Pancreas (tissue), 10 donors: ENCODE measurements around the gene PAXIP1. TPM values are rescaled to one million over a fixed set of nuclear protein-coding genes. Genes with fewer than 3 reads are reported as not detected.

ENCODE experiments used
- ATAC-seq, 4 donors: fragments of 200-7000 bp; cut with Tn5 transposase; one replicate each; pipeline versions ENCODE4 v1.8.0 to v1.9.1; 2020; ENCODE audit warnings: mild to moderate bottlenecking in 4 of 4, moderate library complexity in 4 of 4
- DNase-seq, 6 donors: peaks; one replicate each; pipeline ENCODE4 v3.0.0-alpha.2; 2020
- FAIRE-seq: peaks from 2 replicates; lab custom pipeline; 2012; peaks lifted over from hg19 to GRCh38; lab: Jason Lieb, UNC
- H3K27ac ChIP-seq, 4 donors: fragments of 200-600 bp; sonication (generic); 1 replicate in 3 of 4; 2 replicates in 1 of 4; pipeline versions ENCODE4 v1.5.0 to v1.8.0; 2020
- H3K27me3 ChIP-seq, 4 donors: fragments of 200-600 bp; one replicate each; pipeline ENCODE4 v1.8.0; 2021
- H3K36me3 ChIP-seq, 3 donors: fragments of 200-600 bp; sonication (generic) in 1 of 3; one replicate each; pipeline versions ENCODE4 v1.5.0 to v1.8.0; 2020 to 2021
- H3K4me1 ChIP-seq, 3 donors: fragments of 200-600 bp; one replicate each; pipeline ENCODE4 v1.8.0; 2021
- H3K4me3 ChIP-seq, 4 donors: fragments of 200-600 bp; sonication (generic) in 2 of 4; one replicate each; pipeline versions ENCODE4 v1.5.0 to v1.8.0; 2020 to 2021
- H3K9me3 ChIP-seq, 4 donors: fragments of 200-600 bp; one replicate each; pipeline ENCODE4 v1.8.0; 2021
- CTCF ChIP-seq, 4 donors: fragments of 200-600 bp; sonication (generic) in 3 of 4; IDR thresholded peaks; one replicate each; pipeline versions ENCODE4 v1.5.0 to v1.8.0; 2021; ENCODE audit warnings: antibody characterized with exemption in 4 of 4
- WGBS, 2 donors: extraction: QIAGEN DNeasy Blood & Tissue Kit; methylation state at CpG; one replicate each; pipeline ENCODE4 v1.1.7; 2013; 5-methylcytosine and 5-hydroxymethylcytosine counted together
- intact Hi-C, 3 donors: fragments of 100-400 bp; cut with DNase I; formaldehyde crosslinking; loops; one replicate each; pipeline versions ENCODE4 v1.11.1 to v1.14.2; 2022
- polyA plus RNA-seq, 2 donors: library from polyadenylated mRNA; stranded (reverse); fragments of 200-250 nt; gene quantifications; one replicate each; pipeline ENCODE4 v1.2.3, GENCODE V29; 2013
- total RNA-seq, 6 donors: library from RNA; stranded (reverse); fragmentation: NEBNext Ultra II Directional in 4 of 6; extraction: Animal tissue kit (Norgen Biotek cat#: 25700) in 4 of 6; gene quantifications; one replicate each; pipeline versions ENCODE4 v1.2.1 to v1.2.4, GENCODE V29; 2021 to 2023
- donor health status: healthy with polysubstance abuse.
- donor health status: DM: no; HTN: no; CAD: no; lungs with moderate emphysema.
- donor health status: DM: no; HTN: no; CAD: no.
- donor health status: control.
- donor health status: control.
- donor health status: Bipolar disorder and iron deficiency.
- donor health status: DM: yes; HTN: yes; CAD: no.
- donor health status: DM: no; HTN: no; CAD: no.
- donor health status: DM: no; HTN: no; CAD: no.
- donor health status: DM: yes; HTN: yes; CAD: no.

The PAXIP1 gene
- total and polyA plus RNA-seq, 8 donors = 3.2 to 6.2 (median 4.5) TPM

GRCh38 chr7:155003376-155004214 lies 671 bp upstream of the PAXIP1 start:
- Histone ChIP-seq H3K27ac (peak overlapping the region; percentile 86 to 95 (median 92)), H3K9me3 (no peaks in the 10 kb centered on the region), H3K27me3 (no peaks in the 10 kb centered on the region), H3K4me1 (peaks cover 0 to 9% (median 3%) of the 10 kb centered on the region in 3 donors), H3K4me3 (peak overlapping the region; percentile 93 to 99 (median 96)), H3K36me3 (peaks cover 0 to 10% (median 4%) of the 10 kb centered on the region in 3 donors)
- ATAC-seq (peak; percentile 95 to 98 (median 96)), FAIRE-seq (no peak), DNase-seq (peak; percentile 78 to 94 (median 85))
- 0 to 1% methylated on average over 62 to 78 of the region's 78 CpGs for WGBS, 2 donors
- intact Hi-C loops = no loop called here
- TF ChIP-seq CTCF (IDR thresholded peaks at IDR 0.05) = no peak

GRCh38 chr7:155002411-155003091 lies 373 bp downstream of the PAXIP1 start:
- Histone ChIP-seq H3K27ac (no peak overlapping the region), H3K36me3 (peaks cover 0 to 18% (median 3%) of the 10 kb centered on the region in 3 donors), H3K4me1 (peaks cover 0 to 9% (median 3%) of the 10 kb centered on the region in 3 donors), H3K27me3 (no peaks in the 10 kb centered on the region), H3K4me3 (peak overlapping the region; percentile 59 to 99 (median 89)), H3K9me3 (no peaks in the 10 kb centered on the region)
- no peak for TF ChIP-seq CTCF (IDR thresholded peaks at IDR 0.05)
- WGBS, 2 donors = 1% methylated on average over 41 to 104 of the region's 104 CpGs
- intact Hi-C loops = no loop called here
- peak in 3 of 4 donors; percentile 25 to 39 (median 28) for ATAC-seq
- peak; percentile 26 to 80 (median 62) for DNase-seq
- FAIRE-seq = no peak

- Histone ChIP-seq H3K36me3 (peaks cover 0 to 18% (median 5%) of the 10 kb centered on the region in 3 donors), H3K27me3 (no peaks in the 10 kb centered on the region), H3K27ac (no peak overlapping the region), H3K4me1 (peaks cover 0 to 9% (median 3%) of the 10 kb centered on the region in 3 donors), H3K4me3 (peak overlapping the region; percentile 59 to 99 (median 89)), H3K9me3 (no peaks in the 10 kb centered on the region)
- intact Hi-C loops = no loop called here
- FAIRE-seq (no peak), DNase-seq (no peak), ATAC-seq (no peak)
- TF ChIP-seq CTCF (IDR thresholded peaks at IDR 0.05) = no peak
- 15 to 17% methylated on average over 22 to 24 of the region's 24 CpGs for WGBS, 2 donors
These were observed 1.0 kb downstream of the PAXIP1 start for GRCh38 chr7:155001756-155002410.

GRCh38 chr7:155000795-155001194 lies 2.1 kb downstream of the PAXIP1 start:
- FAIRE-seq = no peak
- H3K9me3 ChIP-seq = no peaks in the 10 kb centered on the region
- DNase-seq = peak in 2 of 6 donors; percentile 20 to 29
- H3K36me3 ChIP-seq = peaks cover 0 to 8% (median 5%) of the 10 kb centered on the region in 3 donors
- H3K27ac ChIP-seq = no peak overlapping the region
- ATAC-seq = no peak
- peaks cover 0 to 9% (median 3%) of the 10 kb centered on the region in 3 donors for H3K4me1 ChIP-seq
- intact Hi-C loops = no loop called here
- no peaks in the 10 kb centered on the region for H3K27me3 ChIP-seq
- whole genome bisulfite sequencing, 2 donors = 57 to 64% methylated on average over 2 of the region's 2 CpGs
- no peak for TF ChIP-seq CTCF (IDR thresholded peaks at IDR 0.05)
- no peak overlapping the region for H3K4me3 ChIP-seq
